ENCODE data around the gene SLCO2B1.
A peak's percentile ranks its signal among the peaks of the same experiment; 100 is the strongest.

SLCO2B1 gene

GRCh38 chr11:75229466-75229865, 78.6 kb downstream of the SLCO2B1 start:
- no peak for DNase-seq

- DNase-seq, result no peak
Measured at GRCh38 chr11:75230621-75231020, 79.7 kb downstream of the SLCO2B1 start.

GRCh38 chr11:75233754-75234172, 82.9 kb downstream of the SLCO2B1 start:
- peak; percentile 50 for DNase-seq

GRCh38 chr11:75236062-75236461, 85.2 kb downstream of the SLCO2B1 start:
- DNase-seq, result no peak

GRCh38 chr11:75237050-75237449, 86.1 kb downstream of the SLCO2B1 start:
- DNase-seq, result no peak

- no peak for DNase-seq
Measured at GRCh38 chr11:75238595-75239440, 87.9 kb downstream of the SLCO2B1 start.

- no peak for DNase-seq
Measured at GRCh38 chr11:75239531-75240290, 88.8 kb downstream of the SLCO2B1 start.

GRCh38 chr11:75240311-75241035, 89.6 kb downstream of the SLCO2B1 start, which contains the start of gene TPBGL:
Gene TPBGL, plus strand, starts transcription at chr11:75240774. Its CDS starts 276 bp downstream, at chr11:75241050.
- DNase-seq, result no peak

GRCh38 chr11:75241036-75241905, 90.4 kb downstream of the SLCO2B1 start:
- DNase-seq, result peak; percentile 21

GRCh38 chr11:75241906-75242644, 91.2 kb downstream of the SLCO2B1 start:
- no peak for DNase-seq

- DNase-seq, result no peak
Measured at GRCh38 chr11:75242722-75243600, 92.1 kb downstream of the SLCO2B1 start.

- no peak for DNase-seq
Measured at GRCh38 chr11:75244052-75244814, 93.3 kb downstream of the SLCO2B1 start.

GRCh38 chr11:75245356-75246005, 94.6 kb downstream of the SLCO2B1 start:
- DNase-seq, result no peak

- no peak for DNase-seq
Measured at GRCh38 chr11:75246006-75246670, 95.2 kb downstream of the SLCO2B1 start.

GRCh38 chr11:75246671-75247350, 95.9 kb downstream of the SLCO2B1 start:
- no peak for DNase-seq

GRCh38 chr11:75248924-75249256, 98.0 kb downstream of the SLCO2B1 start:
- DNase-seq, result no peak

GRCh38 chr11:75249704-75250103, 98.8 kb downstream of the SLCO2B1 start:
- no peak for DNase-seq

GRCh38 chr11:75254326-75254725, 103.4 kb downstream of the SLCO2B1 start:
- no peak for DNase-seq

All from MV-4-11 (cell line).